ENCODE data around the gene ERCC4. TPM values are rescaled to one million over a fixed set of nuclear protein-coding genes. Genes with fewer than 3 reads are reported as not detected.

Gene ERCC4
- total and polyA plus RNA-seq, 2 of the 8 experiments (the other 6 are each of a cell fraction or from before 2014, with no cell fraction given) = 1.6 to 13.2 TPM

DNA sequence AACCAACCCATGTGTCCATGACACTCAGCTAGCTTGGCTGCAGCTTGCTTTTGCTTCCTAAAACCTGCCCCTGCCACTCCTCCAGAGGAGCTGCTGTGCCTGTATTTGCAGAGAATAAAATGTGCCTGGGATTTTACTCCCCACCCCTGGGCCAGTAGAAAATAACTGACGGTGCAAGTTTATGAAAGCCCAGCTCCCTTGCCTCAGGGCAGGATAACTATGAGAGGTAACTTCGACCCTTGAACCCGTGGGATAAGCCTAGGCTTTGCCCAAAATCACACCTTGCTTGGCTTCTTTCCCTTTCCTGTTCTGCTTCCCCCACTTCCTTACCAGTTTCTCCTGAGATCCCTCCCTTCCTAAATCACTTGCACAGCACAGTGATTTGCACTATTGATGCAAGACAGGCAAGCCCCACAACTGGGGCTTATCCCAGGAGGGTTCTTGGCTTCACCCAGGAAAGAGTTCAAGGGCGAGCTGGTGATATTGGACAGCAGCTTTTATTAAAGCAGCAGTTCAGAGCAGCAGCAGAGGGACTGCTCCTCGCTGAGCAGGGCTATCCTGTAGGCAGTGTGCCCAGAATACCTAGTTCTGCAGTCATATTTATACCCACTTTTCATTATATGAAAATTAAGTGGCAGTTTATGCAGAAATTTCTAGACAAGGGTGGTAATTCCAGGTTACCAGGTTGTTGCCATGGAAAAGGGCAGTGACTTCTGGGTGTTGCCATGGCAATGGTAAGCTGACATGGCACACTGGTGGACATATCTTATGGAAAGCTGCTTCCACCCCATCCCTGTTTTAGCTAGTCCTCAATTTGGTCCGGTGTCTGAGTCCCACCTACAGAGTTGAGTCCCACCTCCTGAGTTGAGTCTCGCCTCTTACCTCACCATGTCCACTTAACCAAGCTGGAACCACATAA, 6.3 kb upstream of the ERCC4 start (continued):
- TF ChIP-seq, protein P1, sequence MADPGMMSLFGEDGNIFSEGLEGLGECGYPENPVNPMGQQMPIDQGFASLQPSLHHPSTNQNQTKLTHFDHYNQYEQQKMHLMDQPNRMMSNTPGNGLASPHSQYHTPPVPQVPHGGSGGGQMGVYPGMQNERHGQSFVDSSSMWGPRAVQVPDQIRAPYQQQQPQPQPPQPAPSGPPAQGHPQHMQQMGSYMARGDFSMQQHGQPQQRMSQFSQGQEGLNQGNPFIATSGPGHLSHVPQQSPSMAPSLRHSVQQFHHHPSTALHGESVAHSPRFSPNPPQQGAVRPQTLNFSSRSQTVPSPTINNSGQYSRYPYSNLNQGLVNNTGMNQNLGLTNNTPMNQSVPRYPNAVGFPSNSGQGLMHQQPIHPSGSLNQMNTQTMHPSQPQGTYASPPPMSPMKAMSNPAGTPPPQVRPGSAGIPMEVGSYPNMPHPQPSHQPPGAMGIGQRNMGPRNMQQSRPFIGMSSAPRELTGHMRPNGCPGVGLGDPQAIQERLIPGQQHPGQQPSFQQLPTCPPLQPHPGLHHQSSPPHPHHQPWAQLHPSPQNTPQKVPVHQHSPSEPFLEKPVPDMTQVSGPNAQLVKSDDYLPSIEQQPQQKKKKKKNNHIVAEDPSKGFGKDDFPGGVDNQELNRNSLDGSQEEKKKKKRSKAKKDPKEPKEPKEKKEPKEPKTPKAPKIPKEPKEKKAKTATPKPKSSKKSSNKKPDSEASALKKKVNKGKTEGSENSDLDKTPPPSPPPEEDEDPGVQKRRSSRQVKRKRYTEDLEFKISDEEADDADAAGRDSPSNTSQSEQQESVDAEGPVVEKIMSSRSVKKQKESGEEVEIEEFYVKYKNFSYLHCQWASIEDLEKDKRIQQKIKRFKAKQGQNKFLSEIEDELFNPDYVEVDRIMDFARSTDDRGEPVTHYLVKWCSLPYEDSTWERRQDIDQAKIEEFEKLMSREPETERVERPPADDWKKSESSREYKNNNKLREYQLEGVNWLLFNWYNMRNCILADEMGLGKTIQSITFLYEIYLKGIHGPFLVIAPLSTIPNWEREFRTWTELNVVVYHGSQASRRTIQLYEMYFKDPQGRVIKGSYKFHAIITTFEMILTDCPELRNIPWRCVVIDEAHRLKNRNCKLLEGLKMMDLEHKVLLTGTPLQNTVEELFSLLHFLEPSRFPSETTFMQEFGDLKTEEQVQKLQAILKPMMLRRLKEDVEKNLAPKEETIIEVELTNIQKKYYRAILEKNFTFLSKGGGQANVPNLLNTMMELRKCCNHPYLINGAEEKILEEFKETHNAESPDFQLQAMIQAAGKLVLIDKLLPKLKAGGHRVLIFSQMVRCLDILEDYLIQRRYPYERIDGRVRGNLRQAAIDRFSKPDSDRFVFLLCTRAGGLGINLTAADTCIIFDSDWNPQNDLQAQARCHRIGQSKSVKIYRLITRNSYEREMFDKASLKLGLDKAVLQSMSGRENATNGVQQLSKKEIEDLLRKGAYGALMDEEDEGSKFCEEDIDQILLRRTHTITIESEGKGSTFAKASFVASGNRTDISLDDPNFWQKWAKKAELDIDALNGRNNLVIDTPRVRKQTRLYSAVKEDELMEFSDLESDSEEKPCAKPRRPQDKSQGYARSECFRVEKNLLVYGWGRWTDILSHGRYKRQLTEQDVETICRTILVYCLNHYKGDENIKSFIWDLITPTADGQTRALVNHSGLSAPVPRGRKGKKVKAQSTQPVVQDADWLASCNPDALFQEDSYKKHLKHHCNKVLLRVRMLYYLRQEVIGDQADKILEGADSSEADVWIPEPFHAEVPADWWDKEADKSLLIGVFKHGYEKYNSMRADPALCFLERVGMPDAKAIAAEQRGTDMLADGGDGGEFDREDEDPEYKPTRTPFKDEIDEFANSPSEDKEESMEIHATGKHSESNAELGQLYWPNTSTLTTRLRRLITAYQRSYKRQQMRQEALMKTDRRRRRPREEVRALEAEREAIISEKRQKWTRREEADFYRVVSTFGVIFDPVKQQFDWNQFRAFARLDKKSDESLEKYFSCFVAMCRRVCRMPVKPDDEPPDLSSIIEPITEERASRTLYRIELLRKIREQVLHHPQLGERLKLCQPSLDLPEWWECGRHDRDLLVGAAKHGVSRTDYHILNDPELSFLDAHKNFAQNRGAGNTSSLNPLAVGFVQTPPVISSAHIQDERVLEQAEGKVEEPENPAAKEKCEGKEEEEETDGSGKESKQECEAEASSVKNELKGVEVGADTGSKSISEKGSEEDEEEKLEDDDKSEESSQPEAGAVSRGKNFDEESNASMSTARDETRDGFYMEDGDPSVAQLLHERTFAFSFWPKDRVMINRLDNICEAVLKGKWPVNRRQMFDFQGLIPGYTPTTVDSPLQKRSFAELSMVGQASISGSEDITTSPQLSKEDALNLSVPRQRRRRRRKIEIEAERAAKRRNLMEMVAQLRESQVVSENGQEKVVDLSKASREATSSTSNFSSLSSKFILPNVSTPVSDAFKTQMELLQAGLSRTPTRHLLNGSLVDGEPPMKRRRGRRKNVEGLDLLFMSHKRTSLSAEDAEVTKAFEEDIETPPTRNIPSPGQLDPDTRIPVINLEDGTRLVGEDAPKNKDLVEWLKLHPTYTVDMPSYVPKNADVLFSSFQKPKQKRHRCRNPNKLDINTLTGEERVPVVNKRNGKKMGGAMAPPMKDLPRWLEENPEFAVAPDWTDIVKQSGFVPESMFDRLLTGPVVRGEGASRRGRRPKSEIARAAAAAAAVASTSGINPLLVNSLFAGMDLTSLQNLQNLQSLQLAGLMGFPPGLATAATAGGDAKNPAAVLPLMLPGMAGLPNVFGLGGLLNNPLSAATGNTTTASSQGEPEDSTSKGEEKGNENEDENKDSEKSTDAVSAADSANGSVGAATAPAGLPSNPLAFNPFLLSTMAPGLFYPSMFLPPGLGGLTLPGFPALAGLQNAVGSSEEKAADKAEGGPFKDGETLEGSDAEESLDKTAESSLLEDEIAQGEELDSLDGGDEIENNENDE (IDR thresholded peaks at IDR 0.05; ENCODE audit: insufficient replicate concordance, low read length) = no peak
